Astrocyte of the cerebellum (primary cell): Measurements from ENCODE around the gene CHST13.

Experiments used
- DNase-seq: peaks from one replicate; pipeline ENCODE4 v3.0.0-alpha.2; 2011; ENCODE audit warnings: low read depth
- H3K4me3 ChIP-seq: 2 replicates; pipeline ENCODE4 v1.5.1; 2011; ENCODE audit warnings: mild to moderate bottlenecking, low read depth, low read length, moderate library complexity
- in situ Hi-C: cut with HindIII; loops from 2 replicates; pipeline ENCODE4 v1.10.0; 2017; ENCODE audit warnings: low sequenced_read_pairs
- TF ChIP-seq, protein P1 (sequence below): IDR thresholded peaks from 2 replicates; pipeline ENCODE4 v1.5.1; 2012; ENCODE audit warnings: low read length, low read depth, moderate library complexity, mild to moderate bottlenecking; ENCODE audit errors: missing control alignments

CHST13 gene

DNA sequence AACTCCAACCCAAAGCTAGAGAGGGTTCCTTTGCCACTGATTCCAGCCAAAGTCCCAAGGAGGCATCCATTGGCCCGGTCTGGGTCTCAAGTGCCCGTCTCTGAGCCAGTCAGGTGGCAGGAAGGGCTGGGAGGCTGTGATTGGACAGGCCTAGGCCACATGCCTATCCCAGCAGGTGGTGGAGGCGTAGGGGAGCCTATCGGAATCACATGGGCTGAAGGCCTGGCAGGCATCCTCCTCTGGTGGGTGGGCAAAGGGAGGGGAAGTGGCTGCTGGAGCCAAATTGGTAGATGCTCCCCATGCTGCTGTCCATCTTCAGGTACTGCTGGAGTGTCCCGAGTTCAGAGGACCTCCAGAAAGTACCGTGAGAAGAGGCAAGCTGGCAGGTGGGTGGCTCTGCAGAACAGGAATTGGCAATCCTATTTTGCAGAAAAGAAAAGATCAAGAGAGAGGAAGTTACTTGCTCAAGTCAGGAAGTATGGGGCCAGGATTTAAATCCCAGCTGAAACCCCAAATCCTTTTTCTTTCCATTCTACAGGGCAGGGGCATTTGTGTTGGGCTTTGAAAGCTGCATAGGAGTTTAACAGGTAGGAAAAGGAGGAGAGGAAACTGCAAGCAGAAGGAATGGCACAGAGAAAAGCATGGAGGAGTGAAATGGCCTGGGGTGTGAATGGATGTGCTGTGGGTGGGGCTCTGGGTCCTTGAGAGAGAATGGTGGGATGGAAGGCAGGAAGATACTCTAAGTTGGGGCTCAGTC lies 3.7 kb downstream of the CHST13 start:
- in situ Hi-C loops, result loop anchor here (10.0 kb wide), 2 partner anchors 147 to 927 kb away; no protein-coding TSS in a partner anchor
- DNase-seq, result no peak
- TF ChIP-seq, protein P1, sequence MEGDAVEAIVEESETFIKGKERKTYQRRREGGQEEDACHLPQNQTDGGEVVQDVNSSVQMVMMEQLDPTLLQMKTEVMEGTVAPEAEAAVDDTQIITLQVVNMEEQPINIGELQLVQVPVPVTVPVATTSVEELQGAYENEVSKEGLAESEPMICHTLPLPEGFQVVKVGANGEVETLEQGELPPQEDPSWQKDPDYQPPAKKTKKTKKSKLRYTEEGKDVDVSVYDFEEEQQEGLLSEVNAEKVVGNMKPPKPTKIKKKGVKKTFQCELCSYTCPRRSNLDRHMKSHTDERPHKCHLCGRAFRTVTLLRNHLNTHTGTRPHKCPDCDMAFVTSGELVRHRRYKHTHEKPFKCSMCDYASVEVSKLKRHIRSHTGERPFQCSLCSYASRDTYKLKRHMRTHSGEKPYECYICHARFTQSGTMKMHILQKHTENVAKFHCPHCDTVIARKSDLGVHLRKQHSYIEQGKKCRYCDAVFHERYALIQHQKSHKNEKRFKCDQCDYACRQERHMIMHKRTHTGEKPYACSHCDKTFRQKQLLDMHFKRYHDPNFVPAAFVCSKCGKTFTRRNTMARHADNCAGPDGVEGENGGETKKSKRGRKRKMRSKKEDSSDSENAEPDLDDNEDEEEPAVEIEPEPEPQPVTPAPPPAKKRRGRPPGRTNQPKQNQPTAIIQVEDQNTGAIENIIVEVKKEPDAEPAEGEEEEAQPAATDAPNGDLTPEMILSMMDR, result no peak
- no peak overlapping the region for H3K4me3 ChIP-seq

GRCh38 chr3:126528419-126528799 lies 4.5 kb downstream of the CHST13 start:
- TF ChIP-seq, protein P1, result no peak
- in situ Hi-C loops, result loop anchor here (10.0 kb wide), 2 partner anchors 146 to 926 kb away; no protein-coding TSS in a partner anchor
- DNase-seq, result no peak
- no peak overlapping the region for H3K4me3 ChIP-seq

DNA sequence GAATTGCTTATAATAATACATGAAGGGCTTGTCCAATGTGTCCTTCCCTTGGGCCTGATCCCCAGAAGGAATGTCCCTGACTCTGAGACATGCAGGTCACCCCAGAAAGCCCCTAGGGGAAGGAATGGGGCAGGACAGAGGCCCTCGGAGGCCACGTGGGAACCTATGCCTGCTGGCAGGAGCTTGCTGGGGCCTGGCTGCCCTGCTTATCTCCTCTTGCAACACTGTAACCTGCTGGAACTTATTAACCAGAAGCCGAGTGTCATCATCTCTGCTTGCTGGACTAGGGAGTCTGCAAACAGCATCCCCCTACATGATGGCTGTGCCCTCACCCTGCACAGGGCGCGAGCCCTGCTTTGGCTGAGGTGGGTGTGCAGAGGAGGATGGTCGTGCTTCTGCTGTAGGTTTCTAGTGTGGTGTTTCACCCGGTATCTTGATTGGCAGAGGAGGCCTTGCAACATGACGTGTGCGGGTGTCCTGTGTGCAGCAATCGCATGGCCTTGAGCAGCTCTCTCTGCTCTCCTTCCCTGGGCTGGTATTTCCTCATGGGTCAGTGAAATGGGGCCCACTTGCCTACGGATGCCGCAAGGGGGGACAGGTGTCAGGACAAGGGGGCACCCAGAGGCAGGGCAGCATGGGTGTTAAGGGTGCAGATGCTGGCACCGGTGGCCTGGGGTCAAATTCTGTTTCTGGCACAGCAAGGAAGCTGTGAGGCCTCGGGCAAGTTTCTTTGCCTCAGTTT lies 5.0 kb downstream of the CHST13 start:
- DNase-seq, result no peak
- TF ChIP-seq, protein P1, result no peak
- H3K4me3 ChIP-seq, result no peak overlapping the region
- in situ Hi-C loops, result loop anchor here (10.0 kb wide), 2 partner anchors 146 to 926 kb away; no protein-coding TSS in a partner anchor

- H3K4me3 ChIP-seq, result no peak overlapping the region
- in situ Hi-C loops, result loop anchor here (10.0 kb wide), 2 partner anchors 145 to 925 kb away; no protein-coding TSS in a partner anchor
- DNase-seq, result no peak
- TF ChIP-seq, protein P1, result no peak
These were observed 5.7 kb downstream of the CHST13 start for GRCh38 chr3:126529585-126530170.

DNA sequence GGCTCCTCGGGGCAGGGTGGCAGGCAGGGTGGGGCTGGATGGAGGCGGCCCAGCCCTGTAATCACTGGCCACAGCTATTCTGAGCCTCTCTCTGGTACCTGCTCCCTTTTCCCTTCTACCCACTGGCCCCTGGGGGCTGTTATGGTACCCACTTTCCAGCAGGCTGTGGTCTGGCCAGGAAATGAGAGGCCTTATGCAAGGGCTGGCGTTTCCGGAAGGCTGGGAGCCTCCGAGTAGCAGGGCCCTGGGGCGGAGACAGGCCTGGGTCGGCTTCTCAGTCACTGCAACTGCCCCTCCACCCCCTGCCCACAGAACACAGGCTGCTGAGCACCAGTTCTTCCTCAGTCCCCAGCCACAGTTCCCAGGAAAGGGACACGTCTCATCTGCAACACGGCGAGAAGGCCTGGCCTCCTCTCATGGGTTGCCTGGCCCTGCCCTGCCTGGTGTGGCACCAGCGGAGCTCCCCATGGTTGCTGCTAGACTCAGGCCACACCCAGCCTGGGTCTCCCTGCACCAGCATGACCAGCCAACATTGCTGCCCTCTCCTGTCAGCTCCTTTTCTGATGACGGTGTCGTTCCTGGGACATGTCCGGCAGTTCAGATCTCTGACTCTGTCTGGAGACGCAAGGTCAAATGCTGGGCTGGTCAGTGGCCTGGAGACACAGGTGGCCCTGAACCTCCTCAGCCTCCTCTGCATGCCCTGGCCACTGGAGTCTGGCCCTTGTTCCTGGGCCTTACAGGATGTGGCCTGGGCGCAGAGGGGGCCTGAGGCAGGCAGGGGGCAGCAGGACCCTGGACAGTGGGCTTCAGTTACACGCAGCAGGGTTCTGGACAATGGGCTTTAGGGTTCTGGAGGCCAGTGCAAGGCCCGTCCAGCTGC lies 6.5 kb downstream of the CHST13 start:
- in situ Hi-C loops, result no loop called here
- TF ChIP-seq, protein P1, result no peak
- H3K4me3 ChIP-seq, result no peak overlapping the region
- no peak for DNase-seq

DNA sequence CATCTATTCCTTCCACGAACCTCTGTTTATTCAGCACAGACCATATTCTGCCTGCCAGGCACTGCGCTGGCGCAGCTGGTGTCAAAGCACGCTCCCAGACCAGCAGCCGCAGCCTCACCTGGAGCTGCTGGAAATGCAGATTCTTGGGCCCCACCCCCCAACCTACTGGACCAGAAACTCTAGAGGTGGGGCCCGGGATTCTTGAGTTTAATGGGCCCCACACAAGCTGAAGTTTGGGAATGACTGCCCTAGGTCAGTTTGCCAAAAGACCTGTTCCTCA lies 7.0 kb downstream of the CHST13 start:
- TF ChIP-seq, protein P1, result no peak
- in situ Hi-C loops, result no loop called here
- no peak for DNase-seq
- H3K4me3 ChIP-seq, result no peak overlapping the region
